Chondrocyte (in vitro differentiated cells): Measurements from ENCODE around the gene DOCK7. TPM values are rescaled to one million over a fixed set of nuclear protein-coding genes. Genes with fewer than 3 reads are reported as not detected.

Experiments
- DNase-seq: peaks from one replicate; pipeline ENCODE4 v3.0.0; 2021; ENCODE audit warnings: mixed read lengths, low spot score
- H3K27ac Mint-ChIP-seq: one replicate; pipeline ENCODE4 v1.8.0; 2021; ENCODE audit warnings: mild to moderate bottlenecking, moderate library complexity, mixed read lengths; ENCODE audit not compliant: unreplicated experiment
- H3K27me3 Mint-ChIP-seq: 2 replicates; pipeline ENCODE4 v1.8.0; 2021; ENCODE audit warnings: low read depth, mixed read lengths
- H3K36me3 Mint-ChIP-seq: 2 replicates; pipeline ENCODE4 v1.8.0; 2021; ENCODE audit warnings: low read depth, mixed read lengths
- H3K4me1 Mint-ChIP-seq: 2 replicates; pipeline ENCODE4 v1.8.0; 2021; ENCODE audit warnings: low read depth, mild to moderate bottlenecking, mixed read lengths
- H3K4me3 Mint-ChIP-seq: one replicate; pipeline ENCODE4 v1.8.0; 2021; ENCODE audit warnings: mild to moderate bottlenecking, moderate library complexity, mixed read lengths; ENCODE audit not compliant: unreplicated experiment
- H3K9me3 Mint-ChIP-seq: 2 replicates; pipeline ENCODE4 v1.8.0; 2021; ENCODE audit warnings: low read depth, mixed read lengths
- CTCF ChIP-seq: fragments of 200-600 bp; sonication (generic); IDR thresholded peaks from 2 replicates; pipeline ENCODE4 v1.5.0; 2021; ENCODE audit warnings: antibody characterized with exemption, mild to moderate bottlenecking, moderate library complexity
- total RNA-seq: library from RNA; stranded (reverse); gene quantifications from 3 replicates; pipeline ENCODE4 v1.2.1, GENCODE V29; 2021

The DOCK7 gene
- total RNA-seq, 1 donor from 2014 or later, result 88.4 TPM

GRCh38 chr1:62452951-62453350, 235.2 kb downstream of the DOCK7 start:
- Mint-ChIP-seq H3K27ac (no peak overlapping the region), H3K36me3 (peaks cover 24% of the 10 kb centered on the region)
- DNase-seq, result no peak

GRCh38 chr1:62450301-62450700, 237.9 kb downstream of the DOCK7 start:
- Mint-ChIP-seq H3K36me3 (peaks cover 25% of the 10 kb centered on the region), H3K4me3 (no peak overlapping the region), H3K27me3 (no peaks in the 10 kb centered on the region), H3K9me3 (no peaks in the 10 kb centered on the region), H3K4me1 (no peaks in the 10 kb centered on the region), H3K27ac (no peak overlapping the region)
- DNase-seq, result no peak
- TF ChIP-seq CTCF, result no peak

More at GRCh38 chr1:62452951-62453350, 235.2 kb downstream of the DOCK7 start:
- Mint-ChIP-seq H3K9me3 (no peaks in the 10 kb centered on the region), H3K4me3 (no peak overlapping the region), H3K4me1 (no peaks in the 10 kb centered on the region), H3K27me3 (no peaks in the 10 kb centered on the region)
- TF ChIP-seq CTCF, result no peak

GRCh38 chr1:62448221-62448933, 239.8 kb downstream of the DOCK7 start:
- Mint-ChIP-seq H3K27me3 (no peaks in the 10 kb centered on the region), H3K9me3 (no peaks in the 10 kb centered on the region), H3K4me1 (no peaks in the 10 kb centered on the region), H3K36me3 (peaks cover 24% of the 10 kb centered on the region), H3K27ac (no peak overlapping the region), H3K4me3 (no peak overlapping the region)
- TF ChIP-seq CTCF, result no peak
- DNase-seq, result no peak

- H3K4me3 Mint-ChIP-seq, result no peak overlapping the region
- H3K4me1 Mint-ChIP-seq, result peaks cover 22% of the 10 kb centered on the region
- H3K36me3 Mint-ChIP-seq, result peaks cover 19% of the 10 kb centered on the region
- no peak for DNase-seq
- no peaks in the 10 kb centered on the region for H3K27me3 Mint-ChIP-seq
- H3K9me3 Mint-ChIP-seq, result no peaks in the 10 kb centered on the region
- H3K27ac Mint-ChIP-seq, result no peak overlapping the region
- TF ChIP-seq CTCF, result no peak
Measured at GRCh38 chr1:62444701-62445100, 243.5 kb downstream of the DOCK7 start.

- Mint-ChIP-seq H3K4me3 (no peak overlapping the region), H3K27ac (no peak overlapping the region), H3K27me3 (no peaks in the 10 kb centered on the region), H3K36me3 (peaks cover 7% of the 10 kb centered on the region), H3K9me3 (no peaks in the 10 kb centered on the region), H3K4me1 (peaks cover 48% of the 10 kb centered on the region)
- no peak for DNase-seq
- no peak for TF ChIP-seq CTCF
Measured at GRCh38 chr1:62439652-62440371, 248.4 kb downstream of the DOCK7 start.
